ENCODE data around the gene LY6G6C.

- TF ChIP-seq CTCF (IDR thresholded peaks at IDR 0.05; ENCODE audit: low read depth, low read length, poor library complexity, severe bottlenecking) (no peak), EZH2phosphoT487 (IDR thresholded peaks at IDR 0.05; ENCODE audit: borderline replicate concordance, low read length) (no peak)
Observed at GRCh38 chr6:31690231-31691077, 31.1 kb downstream of the LY6G6C start.
